HT1080 (cell line): ENCODE results near the gene FBLN7. TPM values are rescaled to one million over a fixed set of nuclear protein-coding genes. Genes with fewer than 3 reads are reported as not detected.
A peak's percentile ranks its signal among the peaks of the same experiment; 100 is the strongest.
"Not testable (repeated sequence)": the region's sequence is repeated elsewhere in the genome, so short reads cannot be mapped to it uniquely, and the experiment has no call there.

Experiments used
- DNase-seq: peaks from one replicate; pipeline ENCODE4 v3.0.0-alpha.2; 2015; ENCODE audit warnings: low read depth
- total RNA-seq: library from RNA; depleted of rRNA; stranded (reverse); fragments of >200 nt; shearing (Covaris generic); gene quantifications from 2 replicates; pipeline ENCODE4 v1.2.3, GENCODE V29; 2014

Gene FBLN7
- total RNA-seq, 1 experiment from 2014 or later, result 0.03 TPM

DNA sequence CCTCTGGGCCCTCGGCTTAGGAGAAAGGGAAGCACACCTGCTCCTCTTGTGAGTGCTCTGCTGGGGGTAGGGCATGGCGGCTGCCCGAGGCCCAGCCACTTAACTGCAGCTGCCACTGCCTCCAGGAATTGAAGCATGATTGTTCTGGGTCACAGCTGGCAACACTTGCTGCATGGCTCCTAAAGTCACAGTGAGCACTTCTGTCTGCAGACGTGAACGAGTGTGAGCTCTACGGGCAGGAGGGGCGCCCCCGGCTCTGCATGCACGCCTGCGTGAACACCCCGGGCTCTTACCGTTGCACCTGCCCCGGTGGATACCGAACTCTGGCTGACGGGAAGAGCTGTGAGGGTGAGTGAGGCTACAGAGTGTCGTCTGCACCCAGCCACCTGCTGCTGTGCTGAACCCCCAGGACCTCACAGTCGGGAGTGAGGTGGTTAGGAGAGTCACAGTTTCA lies 44.4 kb downstream of the FBLN7 start:
- no peak for DNase-seq

DNA sequence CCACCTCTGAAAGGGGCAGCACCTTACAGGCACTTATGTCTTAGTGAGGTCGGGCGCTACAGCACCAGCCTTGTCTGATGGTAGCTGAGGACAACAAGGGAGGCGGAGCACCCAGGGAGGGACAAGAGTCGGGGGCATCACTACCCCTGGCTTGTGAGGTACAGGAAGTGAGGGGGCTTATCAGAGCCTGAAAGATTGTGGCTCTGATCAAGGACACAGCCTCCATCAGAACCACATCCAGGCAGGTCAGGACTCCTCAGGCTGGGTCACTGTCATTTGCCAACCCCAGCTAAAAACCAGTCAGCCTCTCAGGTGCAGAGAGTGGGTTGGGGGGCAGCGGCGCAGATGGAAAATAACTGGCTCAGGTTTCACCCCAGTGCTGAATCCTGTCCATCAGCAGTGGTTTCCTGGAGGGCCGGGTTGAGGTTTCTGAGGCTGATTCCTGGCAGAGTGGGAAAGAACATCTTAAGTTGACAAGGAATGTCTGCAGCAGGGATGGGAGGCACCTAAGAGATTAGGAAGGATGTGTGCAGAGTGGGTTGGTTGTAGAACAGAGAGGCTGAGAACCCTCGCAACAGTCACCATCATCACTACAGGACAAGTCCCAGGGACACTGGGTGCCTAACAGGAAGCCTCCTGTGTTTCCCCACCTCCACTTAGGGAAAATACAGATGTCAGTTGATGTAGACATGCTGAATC lies 45.3 kb downstream of the FBLN7 start:
- peak; percentile 60 for DNase-seq

DNA sequence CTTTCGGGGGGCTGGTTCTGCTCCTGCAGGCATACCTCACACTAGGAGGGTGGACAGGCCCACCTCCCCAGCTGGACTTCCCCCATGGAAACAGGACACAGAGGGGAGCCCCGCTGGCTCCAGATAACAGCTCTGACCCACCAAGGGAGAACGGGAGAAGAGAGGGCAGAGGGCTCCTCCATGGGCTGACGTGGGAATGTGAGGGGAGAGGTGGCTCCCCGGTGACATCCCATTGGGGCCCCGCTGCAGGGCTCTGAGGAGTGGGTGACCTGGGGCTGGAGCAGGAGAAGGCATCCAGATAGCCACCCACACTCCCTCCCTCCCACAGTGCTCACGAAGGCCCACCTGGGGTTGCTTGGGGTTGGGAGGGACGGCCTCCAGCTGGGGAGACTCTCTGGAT lies 45.9 kb downstream of the FBLN7 start:
- no peak for DNase-seq

DNA sequence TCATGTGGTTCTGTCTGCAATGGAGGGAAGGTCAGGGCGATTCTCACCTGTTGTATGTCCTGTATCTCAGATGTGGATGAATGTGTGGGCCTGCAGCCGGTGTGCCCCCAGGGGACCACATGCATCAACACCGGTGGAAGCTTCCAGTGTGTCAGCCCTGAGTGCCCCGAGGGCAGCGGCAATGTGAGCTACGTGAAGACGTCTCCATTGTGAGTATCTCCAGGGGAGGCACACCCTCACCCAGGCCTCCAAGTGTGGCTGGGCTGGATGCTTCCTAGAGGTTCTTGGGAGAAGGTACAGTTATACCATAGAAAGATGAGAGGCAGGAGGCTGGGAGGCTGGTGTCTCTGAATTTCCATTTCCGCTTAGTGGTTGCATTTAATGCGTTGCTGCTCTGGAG lies 46.9 kb downstream of the FBLN7 start:
- DNase-seq, result no peak

DNA sequence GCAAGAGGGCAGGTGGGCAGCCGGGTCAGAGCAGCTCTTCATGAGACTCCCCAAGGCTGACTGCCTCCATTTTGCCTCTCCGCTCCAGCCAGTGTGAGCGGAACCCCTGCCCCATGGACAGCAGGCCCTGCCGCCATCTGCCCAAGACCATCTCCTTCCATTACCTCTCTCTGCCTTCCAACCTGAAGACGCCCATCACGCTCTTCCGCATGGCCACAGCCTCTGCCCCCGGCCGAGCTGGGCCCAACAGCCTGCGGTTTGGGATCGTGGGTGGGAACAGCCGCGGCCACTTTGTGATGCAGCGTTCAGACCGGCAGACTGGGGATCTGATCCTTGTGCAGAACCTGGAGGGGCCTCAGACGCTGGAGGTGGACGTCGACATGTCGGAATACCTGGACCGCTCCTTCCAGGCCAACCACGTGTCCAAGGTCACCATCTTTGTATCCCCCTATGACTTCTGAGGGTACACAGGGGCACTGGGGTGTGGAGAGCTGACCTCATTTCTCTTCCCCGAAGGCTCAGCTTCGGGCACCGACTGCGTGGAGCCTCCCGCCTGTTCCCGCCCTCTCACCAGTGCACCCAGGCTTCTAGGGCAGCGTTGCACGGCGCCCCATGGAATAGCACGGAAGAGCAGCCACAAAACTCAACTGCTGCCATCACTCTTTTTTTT lies 49.0 kb downstream of the FBLN7 start:
- no peak for DNase-seq

DNA sequence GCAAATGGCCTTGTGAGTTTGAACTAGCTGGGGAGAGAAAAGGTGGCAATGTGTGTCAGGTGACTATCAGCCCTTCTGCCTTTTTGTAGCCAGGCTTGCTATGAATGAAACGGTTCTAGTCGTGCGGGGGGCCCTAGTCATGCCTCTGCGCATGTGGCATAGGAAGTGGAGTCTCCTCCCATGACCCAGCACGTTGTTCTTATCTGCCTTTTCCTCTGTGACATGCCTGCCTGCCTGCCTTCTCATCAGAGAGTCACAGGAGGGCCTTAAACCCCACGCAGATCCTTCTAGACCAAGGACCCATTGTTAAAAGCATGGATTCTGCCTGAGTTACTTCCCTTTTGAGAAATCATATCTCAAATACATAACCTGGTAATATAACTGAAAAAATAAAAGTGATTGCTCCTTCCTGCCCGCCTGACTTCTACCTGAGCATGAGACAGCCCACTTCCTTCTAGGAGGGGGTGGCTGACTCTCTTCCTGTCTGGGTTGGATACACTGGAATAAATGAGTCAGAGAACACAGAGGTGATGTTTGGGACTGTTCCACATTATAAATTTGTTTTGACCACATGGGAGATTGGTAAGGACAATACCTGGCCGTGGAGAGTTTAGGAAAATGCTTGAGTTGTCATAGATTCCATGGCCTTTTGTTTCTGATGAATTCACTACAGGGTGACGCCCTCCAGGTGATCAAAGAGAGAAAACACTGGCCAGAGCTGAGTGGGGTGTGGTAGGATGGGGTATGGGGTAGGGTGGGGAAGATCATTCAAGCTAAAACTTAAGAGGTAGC lies 49.8 kb downstream of the FBLN7 start:
- peak; percentile 66 for DNase-seq

DNA sequence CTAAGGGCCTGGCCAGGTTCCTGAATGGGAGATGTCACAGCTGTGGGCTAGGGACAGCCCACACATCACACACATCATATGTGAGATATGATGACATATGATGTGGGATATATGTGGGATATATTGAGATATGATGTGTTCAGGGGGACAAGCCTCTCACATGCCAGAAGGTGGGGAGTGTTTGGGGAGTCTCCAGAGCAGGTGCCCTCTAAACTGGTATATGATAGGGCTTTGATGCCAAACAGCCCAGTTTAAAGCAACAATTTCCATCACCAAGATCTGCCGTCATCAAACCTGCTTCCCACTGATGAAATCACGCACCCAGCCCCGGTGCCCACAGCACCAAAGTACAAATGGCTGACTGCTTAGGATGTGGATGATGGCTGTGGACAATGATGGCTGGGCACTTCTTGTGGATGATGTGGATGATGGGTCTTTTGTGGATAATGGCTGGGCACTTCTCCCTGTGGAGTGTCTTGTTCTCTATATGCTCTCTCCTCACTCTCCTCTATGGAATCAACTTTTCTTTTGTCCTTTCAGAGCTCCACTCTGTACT lies 50.9 kb downstream of the FBLN7 start:
- no peak for DNase-seq

DNA sequence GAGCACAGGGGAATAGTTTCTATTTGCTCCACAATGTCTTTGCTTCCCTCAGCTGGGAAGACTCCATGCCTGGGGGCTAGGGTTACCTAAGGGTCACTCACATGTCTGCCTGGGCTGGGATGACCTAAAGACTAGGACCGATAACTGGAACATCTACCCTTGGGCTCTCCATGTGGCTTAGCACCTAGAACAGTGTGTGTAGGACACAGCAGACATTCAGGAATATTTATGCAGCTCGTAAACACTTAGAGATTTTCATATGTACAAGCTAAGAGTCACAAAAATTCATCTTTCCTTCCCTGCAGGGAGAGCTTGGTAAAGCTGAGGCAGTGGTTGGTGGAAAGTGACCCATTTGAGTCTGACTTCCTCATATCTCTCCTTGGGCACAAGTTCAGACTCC lies 55.8 kb downstream of the FBLN7 start:
- DNase-seq, result no peak

DNA sequence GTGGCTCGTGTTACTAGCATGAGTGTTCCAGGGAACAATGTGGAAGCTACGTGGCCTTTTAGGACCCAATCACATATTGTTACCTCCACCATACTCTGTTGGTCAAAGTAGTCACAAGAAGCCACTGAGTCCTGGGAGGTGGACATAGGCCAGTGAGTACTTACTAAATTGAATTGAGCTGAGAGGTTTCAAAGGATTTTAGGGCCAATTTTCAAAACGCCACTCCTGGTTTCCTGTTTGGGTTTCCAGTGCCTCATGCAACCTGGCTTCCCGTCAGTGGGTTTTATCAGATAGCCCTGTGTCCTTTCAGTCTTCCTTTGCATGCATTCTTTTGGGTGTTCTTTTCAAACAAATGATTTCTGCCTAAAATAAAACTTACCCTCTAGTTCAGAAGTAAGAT lies 56.3 kb downstream of the FBLN7 start:
- DNase-seq, result no peak

DNA sequence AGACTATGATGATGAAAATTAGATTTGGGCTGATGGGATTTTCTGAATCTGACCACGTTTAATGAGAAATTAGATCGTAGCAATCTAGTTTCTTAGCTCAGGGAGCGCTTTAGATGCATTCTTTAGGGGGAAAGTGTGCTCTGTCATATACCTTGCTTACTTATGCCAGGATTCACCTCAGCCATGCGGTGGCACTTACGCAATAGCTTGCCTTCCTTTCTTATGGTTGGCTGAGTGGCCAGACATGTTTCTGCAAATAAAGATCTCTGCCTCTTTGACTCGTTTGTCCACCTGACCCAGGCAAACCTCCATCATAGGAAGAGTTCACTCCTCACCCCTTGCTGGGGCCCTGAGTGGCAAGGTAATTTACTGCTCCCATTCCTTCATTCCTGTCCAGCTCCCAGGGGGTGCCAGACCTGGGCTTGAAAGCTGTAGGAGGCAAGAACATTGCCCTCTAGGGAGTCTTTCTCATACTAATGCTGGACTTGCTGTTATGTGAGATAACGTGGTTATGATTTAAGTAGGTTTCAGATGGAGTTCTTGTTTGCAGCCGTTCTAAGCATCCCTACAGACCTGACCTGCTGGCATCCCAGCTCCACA lies 57.1 kb downstream of the FBLN7 start:
- DNase-seq, result no peak

DNA sequence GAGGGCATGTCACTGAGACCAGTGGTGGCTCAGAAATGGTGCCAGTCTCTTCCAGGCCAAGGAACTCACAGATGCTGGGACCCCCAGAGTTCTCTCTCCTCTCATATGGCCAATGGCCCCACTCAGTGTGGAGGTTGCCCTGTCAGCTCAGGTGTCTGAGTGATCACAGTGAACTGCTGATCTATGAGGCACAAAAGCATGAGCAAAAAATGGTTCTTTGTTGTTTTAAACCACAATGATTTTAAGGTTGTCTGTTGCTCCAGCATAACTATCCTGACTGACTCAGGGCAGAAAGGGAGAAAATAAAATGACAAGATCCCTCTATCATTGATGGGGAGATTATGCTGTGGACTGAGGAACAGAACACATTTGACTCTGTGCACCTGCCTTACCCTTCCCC lies 57.8 kb downstream of the FBLN7 start:
- no peak for DNase-seq

DNA sequence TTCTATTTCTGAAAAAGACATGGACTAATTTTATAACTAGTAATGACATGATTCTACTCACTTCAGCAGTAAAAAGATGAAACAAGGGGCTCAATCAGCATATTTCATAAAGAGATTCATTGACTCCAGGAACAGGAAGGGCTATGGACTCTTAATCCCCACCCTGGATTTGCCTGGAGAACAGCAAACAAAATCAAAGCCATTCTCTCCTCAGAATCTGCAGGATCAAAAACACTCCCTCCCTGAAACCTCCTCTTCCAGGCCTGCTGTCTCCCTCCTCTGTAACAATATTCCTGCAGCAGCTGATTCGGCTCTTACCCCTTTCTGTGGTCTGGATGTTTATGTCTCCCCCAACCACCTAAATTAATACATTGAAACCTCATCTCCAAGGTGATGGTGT lies 59.7 kb downstream of the FBLN7 start:
- DNase-seq, result no peak

DNA sequence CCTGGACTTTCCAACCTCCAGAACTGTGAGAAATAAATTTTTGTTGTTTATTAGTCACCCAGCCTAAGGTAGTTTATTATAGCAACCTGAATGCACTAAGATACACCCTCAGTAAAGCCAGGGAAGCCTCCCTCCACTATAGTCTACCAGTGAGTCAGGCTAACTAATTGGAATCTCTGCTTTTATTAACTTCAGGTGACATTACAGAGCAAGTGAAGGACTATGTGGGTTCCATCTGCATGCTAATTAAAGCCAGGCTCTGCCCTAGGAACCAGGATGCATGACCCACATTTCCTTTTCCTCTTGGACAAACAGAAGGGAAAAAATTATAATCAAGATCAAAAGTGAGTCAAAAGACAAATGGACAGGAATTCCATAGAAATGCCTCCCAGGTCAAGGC lies 60.6 kb downstream of the FBLN7 start:
- no peak for DNase-seq

DNA sequence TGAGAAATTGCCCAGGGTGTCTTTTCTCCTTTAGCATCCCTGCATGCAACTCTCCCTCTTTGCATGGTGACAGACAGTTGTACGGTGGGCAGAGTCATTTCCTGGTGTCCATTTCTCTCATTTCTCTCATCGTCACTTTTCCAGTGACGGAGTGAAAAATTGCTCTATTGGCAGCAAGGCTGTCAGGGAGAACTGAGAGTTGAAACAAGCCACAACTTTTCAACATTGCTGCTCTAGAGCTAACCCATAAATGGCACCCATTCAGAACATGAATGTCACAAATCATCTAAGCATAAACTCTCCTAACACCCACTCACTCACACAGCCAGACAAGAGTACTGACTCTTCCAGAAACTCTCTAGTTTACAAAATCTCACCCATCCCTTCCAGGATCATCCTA lies 61.0 kb downstream of the FBLN7 start:
- DNase-seq, result no peak

DNA sequence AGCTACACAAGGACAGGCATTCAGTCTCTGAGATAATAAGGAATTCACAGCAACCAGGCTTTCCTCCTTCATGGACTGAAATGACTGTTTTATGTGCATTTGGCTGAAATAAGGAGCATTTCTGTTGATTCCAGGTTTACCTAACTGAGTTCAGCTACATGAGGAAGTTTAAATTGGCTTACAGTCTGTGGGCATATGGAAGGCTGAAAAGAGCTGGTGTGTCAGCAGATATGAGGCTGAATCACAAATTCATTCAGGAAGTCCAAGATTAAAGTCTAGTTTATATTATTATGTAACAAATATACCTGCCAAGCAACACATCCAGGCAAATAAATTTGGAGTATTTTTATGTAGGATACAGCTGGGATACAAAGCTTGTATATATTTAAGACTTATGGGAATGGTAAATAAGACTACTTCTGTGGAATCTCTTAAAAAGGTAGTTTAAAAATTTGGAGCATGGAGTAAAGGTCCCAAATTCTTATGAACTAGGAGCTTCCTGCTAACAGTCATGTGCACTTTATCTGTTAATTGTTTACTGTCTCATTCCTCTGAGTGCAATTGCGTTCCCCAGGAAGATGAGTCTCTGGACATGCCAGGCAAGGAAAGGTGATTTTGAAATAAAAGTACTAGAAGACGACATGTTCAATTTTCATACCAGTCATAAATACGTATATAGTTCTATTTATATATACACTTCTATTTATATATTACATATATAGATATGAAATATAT lies 63.7 kb downstream of the FBLN7 start:
- no peak for DNase-seq

DNA sequence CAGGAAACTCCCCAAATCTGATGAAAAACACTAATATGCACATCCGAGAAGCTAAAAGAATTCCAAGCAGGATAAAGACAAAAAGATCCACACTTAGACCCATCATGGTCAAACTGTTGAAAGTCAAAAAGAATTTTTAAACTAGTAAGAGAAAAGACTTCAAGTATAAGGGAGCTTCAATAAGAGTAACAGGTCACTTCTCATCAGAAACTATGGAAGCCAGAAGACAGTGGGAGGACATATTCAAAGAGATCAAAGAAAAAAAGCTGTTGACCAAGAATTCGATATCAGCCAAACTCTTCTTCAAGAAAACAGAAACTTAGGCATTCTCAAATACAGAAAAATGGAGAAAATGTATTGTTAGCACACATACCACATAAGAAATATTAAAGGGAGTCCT lies 66.2 kb downstream of the FBLN7 start:
- DNase-seq, result no peak

DNA sequence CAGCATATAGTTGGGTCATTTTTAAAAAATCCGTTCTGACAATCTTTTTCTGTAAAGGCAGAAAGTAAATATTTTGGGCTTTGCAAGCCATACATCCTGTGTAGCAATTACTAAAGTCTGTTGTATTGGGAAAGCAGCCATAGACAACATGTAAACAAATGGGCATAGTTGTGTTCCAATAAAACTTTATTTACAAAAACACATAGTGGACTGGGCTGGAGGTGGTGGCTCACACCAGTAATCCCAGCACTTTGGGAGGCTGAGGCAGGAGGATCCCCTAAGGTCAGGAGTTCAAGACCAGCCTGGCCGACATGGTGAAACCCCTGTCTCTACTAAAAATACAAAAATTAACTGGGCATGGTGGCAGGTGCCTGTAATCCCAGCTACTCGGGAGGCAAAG lies 69.7 kb downstream of the FBLN7 start:
- DNase-seq, result not testable (repeated sequence)

DNA sequence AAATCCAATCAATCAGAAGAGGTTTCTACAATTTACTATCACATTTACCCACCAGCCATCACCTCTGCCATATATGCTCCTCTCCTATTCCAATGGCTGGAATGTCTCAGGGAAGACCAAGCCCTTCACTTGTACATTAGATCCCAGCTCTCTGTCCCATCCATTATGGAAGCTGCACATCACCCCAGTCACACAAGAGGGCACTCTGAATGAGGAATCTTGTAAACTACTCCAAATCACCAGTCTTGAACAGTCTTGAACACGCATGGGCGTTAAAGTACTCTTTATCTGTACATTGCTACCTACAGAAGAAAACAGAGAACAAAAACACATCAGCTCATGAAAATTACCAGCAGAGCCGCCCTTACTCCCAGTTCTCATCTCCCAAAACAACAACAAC lies 78.0 kb downstream of the FBLN7 start:
- peak; percentile 21 for DNase-seq

DNA sequence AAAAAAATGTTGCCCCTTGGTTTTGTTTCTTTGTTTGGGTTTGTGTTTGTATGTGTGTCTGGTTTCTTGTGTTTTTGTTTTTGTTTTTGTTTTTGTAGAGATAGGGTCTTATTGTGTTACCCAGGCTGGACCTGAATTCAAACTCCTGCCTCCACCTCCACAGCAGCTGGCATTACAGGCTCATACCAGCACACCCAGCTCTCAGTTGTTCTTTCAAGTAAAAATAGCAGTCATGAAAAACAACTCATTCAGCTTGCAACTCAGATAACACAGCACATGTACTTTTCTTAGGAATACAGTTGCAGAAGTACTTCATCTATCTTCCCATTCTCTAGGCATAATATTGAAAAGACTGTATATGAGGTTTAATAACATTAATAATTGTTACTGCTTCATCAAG lies 79.7 kb downstream of the FBLN7 start:
- DNase-seq, result no peak

DNA sequence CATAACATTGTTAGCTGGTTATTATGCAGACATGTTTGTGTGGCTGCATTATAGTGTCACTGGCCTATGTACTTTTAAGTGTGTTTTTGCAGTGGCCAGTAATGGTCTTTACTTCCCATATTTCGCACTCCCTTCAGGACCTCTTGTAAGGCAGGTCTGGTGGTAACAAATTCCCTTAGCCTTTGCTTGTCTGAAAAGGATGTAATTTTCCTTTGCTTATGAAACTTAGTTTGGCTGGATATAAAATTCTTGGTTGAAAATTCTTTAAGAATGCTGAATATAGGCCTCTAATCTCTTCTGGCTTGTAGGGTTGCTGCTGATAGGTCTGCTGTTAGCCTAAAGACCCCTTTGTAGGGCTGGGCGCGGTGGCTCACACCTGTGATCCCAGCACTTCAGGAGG lies 82.0 kb downstream of the FBLN7 start:
- DNase-seq, result no peak

DNA sequence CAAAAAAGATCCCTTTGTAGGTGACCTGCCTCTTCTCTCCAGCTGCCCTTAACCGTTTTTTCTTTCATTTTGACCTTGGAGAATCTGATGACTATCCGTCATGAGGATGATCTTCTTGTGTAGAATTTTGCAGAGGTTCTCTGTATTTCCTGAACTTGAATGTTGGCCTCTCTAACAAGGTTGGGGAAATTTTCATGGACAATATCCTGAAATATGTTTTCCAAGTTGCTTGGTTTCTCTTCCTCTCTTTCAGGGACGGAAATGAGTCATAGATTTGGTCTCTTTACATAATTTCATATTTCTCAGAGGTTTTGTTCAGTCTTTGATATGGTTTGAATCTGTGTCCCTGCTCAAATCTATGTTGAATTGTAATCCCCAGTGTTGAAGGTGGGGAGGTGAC lies 82.6 kb downstream of the FBLN7 start:
- no peak for DNase-seq
